Central memory CD4-positive, alpha-beta T cell (primary cell): Measurements from ENCODE around the gene PCDH15.

Source experiments
- DNase-seq: peaks from one replicate; pipeline ENCODE4 v3.0.0; 2022

PCDH15 gene

GRCh38 chr10:53839440-53840039 is 961.5 kb downstream of the PCDH15 start:
- DNase-seq: no peak

- no peak for DNase-seq
Observed at GRCh38 chr10:53836638-53837037, 964.4 kb downstream of the PCDH15 start.

- DNase-seq: no peak
Observed at GRCh38 chr10:53833908-53834307, 967.1 kb downstream of the PCDH15 start.

GRCh38 chr10:53827261-53827660 is 973.8 kb downstream of the PCDH15 start:
- DNase-seq: no peak

- no peak for DNase-seq
Observed at GRCh38 chr10:53808677-53809372, 992.2 kb downstream of the PCDH15 start.

- no peak for DNase-seq
Observed at GRCh38 chr10:53786236-53786900, 1014.7 kb downstream of the PCDH15 start.

GRCh38 chr10:53771701-53772100 is 1029.3 kb downstream of the PCDH15 start:
- DNase-seq: no peak

GRCh38 chr10:53770903-53771302 is 1030.1 kb downstream of the PCDH15 start:
- DNase-seq: no peak

- DNase-seq: no peak
Observed at GRCh38 chr10:53765311-53765710, 1035.7 kb downstream of the PCDH15 start.

GRCh38 chr10:53754596-53755250 is 1046.3 kb downstream of the PCDH15 start:
- DNase-seq: no peak
